IPS-11a (cell line): ENCODE results near the gene C1RL.

Source experiments
- H3K4me3 ChIP-seq: one replicate; pipeline ENCODE4 v1.5.1; 2013; ENCODE audit warnings: low read depth, low read length, control low read depth

The C1RL gene

GRCh38 chr12:7137908-7138307 is 28.9 kb upstream of the C1RL start:
- no peak overlapping the region for H3K4me3 ChIP-seq

DNA sequence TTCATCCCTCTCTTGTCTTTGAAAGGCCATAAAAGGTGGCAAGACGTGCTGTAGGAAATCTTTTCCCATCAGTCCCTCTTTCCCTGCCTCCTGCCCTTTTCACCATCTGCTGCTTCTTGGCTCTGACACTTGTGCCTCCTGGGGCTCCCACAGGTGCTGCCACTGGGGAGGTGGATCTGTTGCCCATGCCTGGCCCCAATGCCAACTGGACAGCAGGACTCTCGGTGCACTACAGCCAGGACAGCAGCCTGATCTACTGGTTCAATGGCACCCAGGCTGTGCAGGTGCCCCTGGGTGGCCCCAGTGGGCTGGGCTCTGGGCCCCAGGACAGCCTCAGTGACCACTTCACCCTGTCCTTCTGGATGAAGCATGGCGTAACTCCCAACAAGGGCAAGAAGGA is 27.7 kb upstream of the C1RL start:
- no peak overlapping the region for H3K4me3 ChIP-seq

GRCh38 chr12:7136071-7136470 is 27.1 kb upstream of the C1RL start:
- no peak overlapping the region for H3K4me3 ChIP-seq

GRCh38 chr12:7134396-7135166 is 25.6 kb upstream of the C1RL start:
- H3K4me3 ChIP-seq: no peak overlapping the region

DNA sequence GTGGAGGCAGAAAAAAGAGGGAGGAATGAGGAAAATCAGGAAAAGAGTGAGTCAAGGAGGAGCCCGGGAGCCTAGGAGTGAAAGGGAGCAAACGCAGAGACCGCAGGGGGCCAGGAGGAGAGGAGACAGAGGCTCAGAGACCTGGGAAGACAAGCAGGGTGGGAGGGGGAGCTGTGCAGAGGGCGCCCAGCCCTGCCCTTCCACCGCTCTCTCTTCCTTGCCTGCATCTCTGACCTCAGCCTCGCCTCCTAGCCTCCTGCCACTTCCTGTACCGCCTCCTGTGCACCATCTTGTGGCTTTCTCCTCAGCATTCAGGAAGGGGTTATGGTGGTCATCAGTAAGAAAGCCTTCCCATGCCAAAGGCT is 22.5 kb upstream of the C1RL start:
- H3K4me3 ChIP-seq: peak overlapping the region; percentile 82

- H3K4me3 ChIP-seq: peak overlapping the region; percentile 82
Observed at GRCh38 chr12:7130701-7131501, 21.9 kb upstream of the C1RL start.

DNA sequence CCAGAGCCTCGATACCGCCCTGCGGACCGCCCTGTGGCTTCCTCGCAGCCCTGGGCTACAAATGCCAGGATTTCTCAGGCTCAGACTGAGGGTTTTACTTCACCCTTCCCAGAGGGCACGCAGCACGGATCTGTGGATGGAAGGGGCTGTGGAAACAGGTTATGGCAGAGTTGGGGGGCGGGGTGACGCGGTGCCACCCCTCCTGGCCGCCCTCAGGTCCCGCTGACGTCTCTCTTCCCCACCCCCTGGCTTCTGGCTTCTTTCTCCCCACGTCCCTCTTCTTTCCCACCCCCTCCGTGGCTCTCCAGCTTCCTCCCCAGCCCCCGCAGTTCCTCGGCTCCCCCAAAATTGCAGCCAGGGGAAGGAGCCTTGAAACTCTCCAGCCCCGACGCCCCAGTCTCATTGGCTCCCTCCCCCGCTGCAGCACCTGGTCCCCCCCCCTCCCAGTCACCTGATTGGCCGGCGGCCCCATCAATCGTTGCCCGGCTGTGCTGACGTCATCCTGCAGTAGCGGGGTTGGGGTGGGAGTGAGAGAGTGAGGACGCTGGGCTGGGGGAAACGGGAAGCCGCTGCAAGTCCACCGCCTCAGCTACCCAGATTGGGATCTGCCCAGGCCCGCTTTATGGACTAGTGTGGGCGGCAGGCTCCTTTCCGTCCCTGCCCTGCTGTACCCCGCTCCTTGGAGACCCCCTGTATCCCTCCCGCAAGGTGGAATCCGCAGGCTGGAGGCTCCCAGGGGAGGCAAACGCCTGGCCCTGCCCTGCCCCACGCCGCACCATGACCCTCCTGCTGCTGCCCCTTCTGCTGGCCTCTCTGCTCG is 21.1 kb upstream of the C1RL start, which contains the start of gene CLSTN3:
Gene CLSTN3 (plus strand): TSS at position 500 of the 820 bp plus-strand sequence. CDS start 278 bp downstream, at position 778.
- H3K4me3 ChIP-seq: peak within 1 kb of the TSS; percentile 82

DNA sequence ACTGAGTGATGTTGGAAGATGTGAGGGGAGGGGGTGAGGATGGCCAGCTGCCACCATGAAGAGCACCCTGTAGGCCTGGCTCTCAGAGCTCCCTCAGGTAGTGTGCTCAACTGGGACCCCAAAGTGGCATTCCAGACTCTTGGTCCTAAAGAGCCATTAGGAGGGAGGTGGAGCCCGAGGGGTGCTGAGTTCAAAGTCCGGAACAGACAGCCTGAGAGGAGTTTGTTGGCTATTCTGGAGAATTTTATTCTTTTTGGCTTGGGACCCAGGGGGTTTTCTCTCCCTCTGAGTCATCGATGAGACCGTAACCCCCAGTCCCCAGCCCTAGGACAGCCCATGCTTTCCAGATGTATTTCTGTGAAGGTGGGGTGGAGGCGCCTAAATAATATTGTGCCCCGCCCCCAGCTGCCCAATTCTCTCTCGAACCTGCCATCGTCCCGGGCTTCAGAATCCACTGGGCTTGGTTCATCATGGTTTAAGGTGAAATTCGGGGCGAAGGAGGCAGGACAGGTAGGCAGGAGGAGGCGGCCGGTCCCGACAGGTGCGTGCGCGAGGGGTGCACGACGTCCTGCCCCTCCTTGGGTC is 20.4 kb upstream of the C1RL start:
- peak overlapping the region; percentile 82 for H3K4me3 ChIP-seq

- H3K4me3 ChIP-seq: peak within 1 kb of the TSS; percentile 82
Observed at GRCh38 chr12:7128681-7129286, 19.8 kb upstream of the C1RL start, which contains the start of gene RBP5. Gene RBP5, minus strand, starts transcription at chr12:7128889. Its CDS starts 114 bp downstream, at chr12:7128775.

DNA sequence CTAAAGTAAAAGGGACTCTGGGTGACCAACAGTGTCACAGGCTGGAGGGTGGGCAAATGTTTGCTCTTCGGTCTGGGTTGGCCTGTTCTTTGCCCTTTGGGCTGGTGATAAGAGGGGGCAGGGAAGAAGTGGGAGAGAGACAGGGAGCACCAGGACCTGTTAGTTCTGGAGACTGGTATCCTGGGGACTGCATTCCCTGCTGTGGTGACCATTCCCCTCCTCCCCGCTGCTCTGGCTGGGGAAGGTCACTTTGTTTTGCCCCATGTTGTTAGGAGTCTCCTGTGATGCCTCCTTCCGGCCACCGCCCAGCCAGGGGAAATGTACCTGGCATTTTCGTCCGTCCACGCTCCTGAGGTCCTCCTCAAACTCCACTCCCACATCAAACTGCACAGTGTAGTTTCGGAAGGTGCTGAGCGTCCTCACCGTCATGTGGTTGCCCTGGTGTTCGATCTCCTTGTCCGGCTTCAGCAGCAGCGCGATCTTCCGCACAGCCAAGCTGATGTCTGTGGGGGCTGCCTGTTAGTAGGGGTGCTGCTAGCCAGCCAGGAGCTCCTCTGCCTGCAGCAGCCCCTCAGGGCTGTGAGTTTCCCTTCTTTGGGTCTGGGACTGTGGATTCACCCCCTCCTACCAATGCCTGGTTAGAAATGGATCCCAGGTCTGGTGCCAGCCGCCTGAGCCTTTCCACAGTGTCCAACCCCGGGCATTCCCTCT is 19.1 kb upstream of the C1RL start:
- H3K4me3 ChIP-seq: no peak overlapping the region

DNA sequence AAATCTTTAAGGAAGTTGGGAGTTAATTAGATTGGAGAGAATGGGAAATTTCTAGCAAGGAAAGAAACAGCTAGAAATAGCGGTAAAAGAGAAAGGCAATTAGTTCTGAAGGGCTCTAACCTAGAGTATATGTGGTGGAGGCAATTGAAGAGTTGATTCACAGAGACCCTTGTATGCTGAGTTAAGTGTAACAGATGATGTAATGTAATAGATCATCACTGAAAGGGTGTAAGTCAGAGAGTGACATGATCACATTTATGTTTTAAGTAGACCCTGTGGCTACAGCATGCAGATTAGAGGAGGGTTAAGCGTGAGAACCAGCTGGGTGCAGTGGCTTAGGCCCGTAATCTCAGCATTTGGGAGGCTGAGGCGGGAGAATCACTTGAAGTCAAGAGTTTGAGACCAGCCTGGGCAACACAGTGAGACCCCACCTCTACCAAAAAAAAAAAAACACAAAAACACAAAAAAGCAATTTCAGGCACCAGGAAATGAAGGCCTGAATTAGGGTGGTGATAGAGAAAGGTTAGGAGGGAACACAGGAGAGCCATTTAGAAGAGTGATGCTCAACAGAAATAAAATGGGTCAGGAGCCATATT is 16.7 kb upstream of the C1RL start:
- no peak overlapping the region for H3K4me3 ChIP-seq

DNA sequence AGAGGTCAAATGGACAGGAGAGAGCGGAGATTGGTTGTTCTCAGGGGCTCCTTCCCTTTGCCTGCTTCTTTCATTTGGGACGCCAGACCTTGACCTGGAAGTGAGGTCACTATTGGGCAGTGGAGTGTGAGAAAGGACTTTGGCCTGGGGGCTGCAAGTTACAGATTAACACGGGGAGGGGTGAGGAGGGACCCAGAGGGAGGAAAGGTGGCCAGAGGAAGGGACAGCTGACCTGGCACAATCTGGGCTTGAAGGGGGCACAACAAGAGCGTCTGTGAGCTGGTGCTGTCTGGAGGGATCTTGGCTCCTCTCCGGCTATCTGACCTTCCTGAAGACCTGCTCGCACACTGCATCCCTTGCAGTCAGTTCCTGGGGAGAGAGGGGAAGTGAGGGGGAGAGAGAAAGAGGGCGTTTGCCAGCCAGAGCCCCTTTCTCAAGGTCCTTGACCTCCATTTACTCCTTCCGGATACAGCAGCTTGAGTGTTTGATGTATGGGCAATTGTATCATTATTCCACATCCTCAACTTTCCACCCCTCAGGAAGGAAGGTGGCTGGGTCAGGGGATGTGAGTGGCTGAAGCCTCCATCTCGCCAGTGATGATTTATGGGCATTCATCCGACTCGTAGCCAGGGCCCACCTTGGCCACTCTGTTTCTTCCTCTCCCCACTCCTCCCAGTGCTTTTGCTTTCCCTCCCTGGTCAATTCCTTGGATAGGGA is 14.9 kb upstream of the C1RL start:
- no peak overlapping the region for H3K4me3 ChIP-seq

GRCh38 chr12:7122811-7123769 is 14.1 kb upstream of the C1RL start:
- H3K4me3 ChIP-seq: no peak overlapping the region

DNA sequence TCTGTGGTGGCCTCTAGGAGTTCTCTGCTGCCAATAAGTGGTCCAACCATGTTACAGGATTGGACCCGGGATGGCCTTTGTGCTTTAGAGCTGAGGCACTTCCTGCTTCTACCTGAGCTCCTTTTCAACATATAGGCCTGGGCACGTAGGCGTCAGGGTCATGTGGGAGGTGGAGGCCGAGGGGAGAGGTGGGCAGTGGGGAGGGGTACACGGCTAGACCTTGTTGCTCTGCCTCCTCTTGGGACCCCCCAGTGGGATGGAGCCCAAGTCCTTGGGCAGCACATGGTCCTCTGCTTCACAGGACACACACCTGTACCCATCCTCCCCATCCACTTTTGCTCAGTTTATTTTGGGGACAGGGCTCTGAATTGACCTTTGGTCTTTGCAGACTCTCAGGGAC is 12.3 kb upstream of the C1RL start:
- no peak overlapping the region for H3K4me3 ChIP-seq

DNA sequence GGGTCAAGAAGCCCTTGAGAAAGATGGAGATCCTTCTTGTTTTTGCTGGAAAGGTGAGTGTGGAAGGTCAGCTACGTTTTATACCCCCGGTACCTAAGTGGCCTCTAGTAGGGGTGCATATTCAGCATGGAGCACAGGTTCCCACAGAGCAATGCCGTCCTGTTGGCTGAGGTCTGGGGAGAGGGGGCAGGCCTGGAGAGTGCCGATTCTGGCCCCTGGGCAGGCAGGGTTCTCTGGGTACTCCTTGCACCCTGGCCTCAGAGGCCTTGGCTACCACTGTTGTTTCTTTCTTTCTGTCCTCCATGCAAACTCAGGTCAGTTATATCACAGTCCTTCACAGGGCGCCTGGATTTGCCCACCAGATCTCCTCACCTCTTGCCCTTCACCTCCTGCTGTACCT is 11.2 kb upstream of the C1RL start:
- H3K4me3 ChIP-seq: no peak overlapping the region

DNA sequence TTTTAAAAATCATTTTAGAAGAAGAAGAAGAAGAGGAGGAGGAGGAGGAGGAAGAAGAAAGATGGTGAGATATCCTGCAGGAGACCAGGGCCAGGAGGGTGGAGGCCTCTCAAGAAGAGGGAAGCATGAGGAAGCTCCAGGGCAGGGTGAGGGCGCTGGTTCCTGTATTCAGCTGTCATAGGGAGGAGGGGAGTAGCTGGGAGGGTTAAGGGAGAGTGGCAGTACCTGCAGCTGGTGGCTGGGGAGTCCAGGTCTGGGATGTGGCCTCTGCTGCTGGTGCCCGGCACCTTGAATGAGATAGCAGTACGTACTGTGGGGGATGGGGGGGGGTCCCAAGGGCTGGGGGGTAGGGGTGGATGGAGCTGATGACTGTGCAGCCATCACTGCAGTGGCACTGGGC is 9.9 kb upstream of the C1RL start:
- H3K4me3 ChIP-seq: no peak overlapping the region

GRCh38 chr12:7117670-7118069 is 8.7 kb upstream of the C1RL start:
- no peak overlapping the region for H3K4me3 ChIP-seq

DNA sequence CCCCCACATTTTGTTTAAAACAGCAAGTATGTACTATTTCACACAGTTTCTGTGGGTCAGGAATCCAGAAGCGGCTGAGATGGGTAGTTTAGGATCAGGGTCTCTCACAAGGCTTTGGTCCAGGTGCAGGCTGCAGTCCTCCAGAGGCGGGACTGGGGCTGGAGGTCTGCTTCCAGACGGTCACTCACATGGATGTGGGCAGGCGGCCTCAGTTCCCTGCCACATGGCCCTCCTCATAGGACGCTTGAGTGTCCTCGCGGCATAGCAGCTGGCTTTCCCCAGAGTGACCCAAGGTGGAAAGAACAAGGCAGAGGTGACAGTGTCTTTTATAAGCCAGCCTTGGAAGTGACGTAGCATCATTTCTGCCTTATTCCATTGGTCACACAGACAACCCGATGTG is 7.9 kb upstream of the C1RL start:
- no peak overlapping the region for H3K4me3 ChIP-seq
